ENCODE measurements around the gene LONRF3. TPM values are rescaled to one million over a fixed set of nuclear protein-coding genes. Genes with fewer than 3 reads are reported as not detected.

LONRF3 gene
- total and polyA plus RNA-seq, 2 donors (not counting 1 experiment from before 2014, with no cell fraction given): 0.07 to 1.2 TPM

- ChIA-PET CTCF (no interaction called here), POLR2A (no interaction called here)
- peaks cover 4% of the 10 kb centered on the region for H3K4me1 Mint-ChIP-seq
- Histone ChIP-seq H3K27ac (ENCODE audit: low read length in 2 of 2) (no peak overlapping the region), H3K4me3 (ENCODE audit: control extremely low read depth in 1 of 5, extremely low read depth in 1 of 5, insufficient read depth in 1 of 5, low read depth in 2 of 5, low read length in 4 of 5) (no peak overlapping the region), H4K20me1 (ENCODE audit: control insufficient read depth, insufficient read depth, low read length, poor library complexity, severe bottlenecking) (no peaks in the 10 kb centered on the region), H3K9me3 (ENCODE audit: control extremely low read depth in 1 of 3, control insufficient read depth in 2 of 3, insufficient read depth in 1 of 3, low read length in 2 of 3) (no peaks in the 10 kb centered on the region), H2AFZ (ENCODE audit: insufficient read depth, low read depth, low read length, poor library complexity, severe bottlenecking) (no peak overlapping the region), H3K36me3 (replicated peaks in 1 of 2; ENCODE audit: control extremely low read depth in 1 of 2, control insufficient read depth in 1 of 2, extremely low read depth in 1 of 2, insufficient read depth in 2 of 2, low read length in 1 of 2) (no peaks in the 10 kb centered on the region), H3K9ac (ENCODE audit: low read length) (no peak overlapping the region), H3K4me1 (ENCODE audit: control insufficient read depth in 2 of 2, insufficient read depth in 2 of 2, low read length in 2 of 2) (no peaks in the 10 kb centered on the region), H3K4me2 (replicated peaks; ENCODE audit: low read depth, low read length, poor library complexity, severe bottlenecking) (no peak overlapping the region), H3K79me2 (ENCODE audit: control insufficient read depth, insufficient read depth, low read length) (no peaks in the 10 kb centered on the region), H3K27me3 (replicated peaks in 1 of 4; ENCODE audit: control extremely low read depth in 1 of 4, control insufficient read depth in 3 of 4, insufficient read depth in 4 of 4, low read length in 3 of 4) (no peaks in the 10 kb centered on the region)
- no peak for DNase-seq
- no peak overlapping the region for H3K27ac Mint-ChIP-seq
- H3K27me3 Mint-ChIP-seq: no peaks in the 10 kb centered on the region
- H3K4me3 Mint-ChIP-seq: no peak overlapping the region
- ATAC-seq (ENCODE audit: low read depth): no peak
- WGBS (ENCODE audit: insufficient coverage): no CpG with 5 or more reads among the region's 6 CpGs
- H3K9me3 Mint-ChIP-seq (ENCODE audit: insufficient read depth): no peaks in the 10 kb centered on the region
- intact Hi-C loops (cut with micrococcal nuclease): no loop called here
- no peak for TF ChIP-seq EZH2 (IDR thresholded peaks at IDR 0.05; ENCODE audit: borderline replicate concordance, insufficient read depth, low read depth, low read length, poor library complexity, severe bottlenecking)
Observed at GRCh38 chrX:118983513-118983912, 9.1 kb downstream of the LONRF3 start.

DNA sequence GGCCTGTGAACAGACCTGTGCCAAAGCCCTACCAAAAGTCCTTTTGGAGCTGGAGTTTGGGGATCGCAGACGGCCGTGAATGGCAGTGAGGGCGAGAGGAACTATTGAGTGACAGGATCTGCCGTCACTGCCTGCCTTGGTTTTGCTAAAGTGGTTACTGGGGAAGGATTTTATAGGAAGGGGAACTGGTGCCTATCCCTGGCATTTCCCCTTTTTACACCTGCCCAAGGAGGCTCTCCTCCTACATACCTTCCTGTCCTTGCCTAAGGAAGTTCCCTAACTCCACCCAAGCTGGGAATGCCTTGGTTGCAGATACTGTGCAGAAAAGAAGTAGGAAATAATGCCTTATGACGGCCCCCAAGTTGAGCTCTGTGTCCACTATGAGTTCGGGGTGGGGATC is 14.5 kb downstream of the LONRF3 start:
- ChIA-PET CTCF (interaction anchor here (0.9 kb wide), 1 partner anchor 16 kb away, joined by 3 read pairs; no protein-coding TSS in a partner anchor), POLR2A (no interaction called here)
- Histone ChIP-seq H3K4me3 (ENCODE audit: control extremely low read depth in 1 of 5, extremely low read depth in 1 of 5, insufficient read depth in 1 of 5, low read depth in 2 of 5, low read length in 4 of 5) (no peak overlapping the region), H3K27ac (ENCODE audit: low read length in 2 of 2) (no peak overlapping the region), H3K27me3 (replicated peaks in 1 of 4; ENCODE audit: control extremely low read depth in 1 of 4, control insufficient read depth in 3 of 4, insufficient read depth in 4 of 4, low read length in 3 of 4) (no peaks in the 10 kb centered on the region), H3K9ac (ENCODE audit: low read length) (no peak overlapping the region), H2AFZ (ENCODE audit: insufficient read depth, low read depth, low read length, poor library complexity, severe bottlenecking) (no peak overlapping the region), H4K20me1 (ENCODE audit: control insufficient read depth, insufficient read depth, low read length, poor library complexity, severe bottlenecking) (no peaks in the 10 kb centered on the region), H3K4me2 (replicated peaks; ENCODE audit: low read depth, low read length, poor library complexity, severe bottlenecking) (no peak overlapping the region), H3K36me3 (replicated peaks in 1 of 2; ENCODE audit: control extremely low read depth in 1 of 2, control insufficient read depth in 1 of 2, extremely low read depth in 1 of 2, insufficient read depth in 2 of 2, low read length in 1 of 2) (no peaks in the 10 kb centered on the region), H3K4me1 (ENCODE audit: control insufficient read depth in 2 of 2, insufficient read depth in 2 of 2, low read length in 2 of 2) (no peaks in the 10 kb centered on the region), H3K9me3 (ENCODE audit: control extremely low read depth in 1 of 3, control insufficient read depth in 2 of 3, insufficient read depth in 1 of 3, low read length in 2 of 3) (no peaks in the 10 kb centered on the region), H3K79me2 (ENCODE audit: control insufficient read depth, insufficient read depth, low read length) (no peaks in the 10 kb centered on the region)
- H3K4me3 Mint-ChIP-seq: no peak overlapping the region
- no peak overlapping the region for H3K27ac Mint-ChIP-seq
- peaks cover 6% of the 10 kb centered on the region for H3K4me1 Mint-ChIP-seq
- H3K27me3 Mint-ChIP-seq: no peaks in the 10 kb centered on the region
- TF ChIP-seq, protein P1, sequence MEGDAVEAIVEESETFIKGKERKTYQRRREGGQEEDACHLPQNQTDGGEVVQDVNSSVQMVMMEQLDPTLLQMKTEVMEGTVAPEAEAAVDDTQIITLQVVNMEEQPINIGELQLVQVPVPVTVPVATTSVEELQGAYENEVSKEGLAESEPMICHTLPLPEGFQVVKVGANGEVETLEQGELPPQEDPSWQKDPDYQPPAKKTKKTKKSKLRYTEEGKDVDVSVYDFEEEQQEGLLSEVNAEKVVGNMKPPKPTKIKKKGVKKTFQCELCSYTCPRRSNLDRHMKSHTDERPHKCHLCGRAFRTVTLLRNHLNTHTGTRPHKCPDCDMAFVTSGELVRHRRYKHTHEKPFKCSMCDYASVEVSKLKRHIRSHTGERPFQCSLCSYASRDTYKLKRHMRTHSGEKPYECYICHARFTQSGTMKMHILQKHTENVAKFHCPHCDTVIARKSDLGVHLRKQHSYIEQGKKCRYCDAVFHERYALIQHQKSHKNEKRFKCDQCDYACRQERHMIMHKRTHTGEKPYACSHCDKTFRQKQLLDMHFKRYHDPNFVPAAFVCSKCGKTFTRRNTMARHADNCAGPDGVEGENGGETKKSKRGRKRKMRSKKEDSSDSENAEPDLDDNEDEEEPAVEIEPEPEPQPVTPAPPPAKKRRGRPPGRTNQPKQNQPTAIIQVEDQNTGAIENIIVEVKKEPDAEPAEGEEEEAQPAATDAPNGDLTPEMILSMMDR (IDR thresholded peaks at IDR 0.05): no peak
- no peak for TF ChIP-seq EZH2 (IDR thresholded peaks at IDR 0.05; ENCODE audit: borderline replicate concordance, insufficient read depth, low read depth, low read length, poor library complexity, severe bottlenecking)
- ATAC-seq (ENCODE audit: low read depth) (no peak), DNase-seq (no peak)
- peaks cover 3% of the 10 kb centered on the region for H3K9me3 Mint-ChIP-seq (ENCODE audit: insufficient read depth)
- intact Hi-C loops (cut with micrococcal nuclease): no loop called here
- 86% methylated on average over 2 of the region's 7 CpGs for WGBS (ENCODE audit: insufficient coverage)
